Measurements from ENCODE around the gene PLEKHM3.
A peak's percentile ranks its signal among the peaks of the same experiment; 100 is the strongest.
"Not testable (repeated sequence)": the region's sequence is repeated elsewhere in the genome, so short reads cannot be mapped to it uniquely, and the experiment has no call there.

The PLEKHM3 gene

DNA sequence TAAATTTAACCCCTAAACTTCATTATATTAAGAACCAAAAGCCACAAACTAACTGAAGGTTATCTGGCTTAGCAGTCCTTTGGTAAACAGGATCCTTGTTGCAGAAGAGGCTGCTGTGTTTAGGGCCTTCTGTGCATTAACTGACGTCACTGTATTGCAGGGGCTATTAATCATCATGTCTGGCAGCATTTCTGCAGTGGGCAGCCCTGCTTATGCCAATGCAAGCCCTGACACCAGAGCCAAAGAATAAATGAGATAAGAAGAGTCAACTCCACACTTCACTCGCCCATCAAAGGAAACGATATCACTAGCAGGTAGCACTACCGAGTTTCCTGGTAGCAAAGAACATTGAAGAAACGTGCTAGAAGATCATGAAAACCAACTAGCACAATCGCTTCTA, 110.6 kb downstream of the PLEKHM3 start:
- DNase-seq = no peak

DNA sequence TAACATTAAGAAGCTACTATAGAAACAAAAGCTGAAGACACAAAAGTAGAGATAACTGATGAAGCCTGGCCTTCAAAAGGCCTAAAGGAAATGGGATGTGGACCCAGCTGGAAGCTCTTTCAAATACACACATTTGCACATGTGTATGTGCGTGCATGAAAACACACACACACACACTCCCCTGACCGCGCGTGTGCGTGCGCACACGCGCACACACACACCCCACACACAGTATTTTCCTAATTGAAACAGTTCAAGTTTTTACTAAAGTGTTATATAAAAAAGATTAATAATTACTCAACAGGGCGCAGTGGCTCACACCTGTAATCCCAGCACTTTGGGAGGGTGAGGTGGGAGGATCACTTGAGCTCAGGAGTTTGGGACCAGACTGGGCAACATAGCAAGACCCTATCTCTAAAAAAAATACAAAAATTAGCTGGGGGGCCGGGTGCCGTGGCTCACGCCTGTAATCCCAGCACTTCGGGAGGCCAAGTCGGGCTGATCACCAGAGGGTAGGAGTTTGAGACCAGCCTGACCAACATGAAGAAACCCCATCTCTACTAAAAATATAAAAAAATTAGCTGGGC, 111.5 kb downstream of the PLEKHM3 start:
- no peak for DNase-seq

DNA sequence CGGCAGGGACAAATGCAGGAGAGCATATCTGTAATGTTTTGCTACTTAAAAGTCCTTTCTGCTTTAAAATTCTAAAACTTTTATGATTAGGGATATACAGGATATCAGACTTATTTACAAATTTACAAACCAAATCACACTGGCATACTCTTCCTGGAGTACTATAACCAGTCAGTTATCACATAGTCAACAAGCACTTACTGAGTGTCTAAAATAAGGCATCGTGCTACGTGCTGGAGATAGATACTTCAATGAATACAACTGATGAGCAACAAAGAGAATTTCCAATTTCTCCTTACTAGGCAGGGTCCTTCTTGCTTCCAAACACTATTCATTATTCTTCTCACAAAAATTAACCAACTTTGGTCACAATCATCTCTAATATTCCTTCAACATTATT, 113.5 kb downstream of the PLEKHM3 start:
- DNase-seq = no peak

DNA sequence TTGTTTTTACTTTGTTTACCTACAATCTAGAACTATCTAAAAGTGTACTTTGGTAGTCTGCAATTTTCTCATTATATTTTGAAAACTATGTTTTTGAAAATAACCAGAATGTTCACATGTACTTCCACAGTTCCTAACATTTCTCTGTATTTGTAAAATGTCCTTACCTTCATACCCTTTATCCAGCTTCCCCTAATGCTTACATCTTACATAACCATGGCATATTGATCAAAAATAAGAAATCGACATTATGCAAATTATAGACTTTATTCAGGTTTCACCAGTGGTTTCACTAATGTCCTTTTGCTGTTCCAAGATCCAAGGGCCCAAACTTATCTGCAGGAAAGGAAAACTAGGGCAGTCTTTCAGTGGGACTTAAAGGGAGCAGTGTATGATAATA, 114.1 kb downstream of the PLEKHM3 start:
- no peak for DNase-seq

DNA sequence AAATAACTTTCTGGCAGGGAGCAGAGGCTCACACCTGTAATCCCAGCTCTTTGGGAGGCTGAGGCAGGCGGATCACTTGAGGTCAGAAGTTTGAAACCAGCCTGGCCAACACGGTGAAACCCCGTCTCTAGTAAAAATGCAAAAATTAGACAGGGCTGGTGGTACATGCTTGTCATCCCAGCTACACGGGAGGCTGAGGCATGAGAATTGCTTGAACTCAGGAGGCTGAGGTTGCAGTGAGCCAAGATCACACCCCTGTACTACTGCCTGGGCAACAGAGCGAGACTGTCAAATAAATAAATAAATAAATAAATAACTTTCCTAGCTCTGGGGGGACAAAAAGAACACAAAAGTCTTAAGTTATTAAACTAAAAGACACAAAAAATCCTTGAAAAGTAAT, 118.8 kb downstream of the PLEKHM3 start:
- DNase-seq = not testable (repeated sequence)

DNA sequence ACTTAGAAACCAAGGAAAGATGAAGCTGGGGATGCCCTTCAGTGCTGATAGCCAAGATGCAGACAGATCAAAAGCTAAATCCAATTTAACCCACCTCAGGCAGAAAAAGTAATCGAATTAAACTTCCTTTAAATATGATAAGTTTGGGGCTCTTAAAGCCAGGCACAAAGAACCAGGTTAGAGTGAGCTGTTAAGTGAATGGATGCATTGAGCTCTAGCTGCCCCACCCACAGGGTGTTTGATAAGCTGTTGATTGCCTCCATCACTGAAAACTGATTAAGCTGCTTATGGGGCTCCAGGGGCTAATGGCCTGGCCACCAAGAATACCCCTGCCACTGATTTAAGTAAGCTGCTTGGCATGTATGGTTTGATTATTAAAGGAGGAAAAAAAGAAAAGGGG, 119.8 kb downstream of the PLEKHM3 start:
- no peak for DNase-seq

DNA sequence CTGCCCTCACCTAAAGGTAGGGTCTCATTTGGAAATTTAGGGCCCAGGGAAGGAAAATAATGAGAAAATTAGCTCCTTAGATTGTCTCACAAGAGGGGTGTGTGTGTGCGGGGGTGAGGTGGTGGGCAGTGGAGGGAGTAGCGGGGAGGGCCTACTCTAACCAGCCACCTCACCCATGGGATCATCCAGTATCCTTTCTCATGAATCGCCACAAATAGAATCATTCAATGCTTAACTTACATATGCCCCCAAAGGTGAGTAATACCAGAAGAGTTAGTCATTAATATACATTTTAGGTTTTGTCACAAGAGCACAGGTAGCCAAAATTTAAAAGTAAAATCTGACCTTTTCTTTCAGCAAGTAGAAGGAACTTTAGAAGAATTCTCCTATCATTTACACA, 122.1 kb downstream of the PLEKHM3 start:
- no peak for DNase-seq

DNA sequence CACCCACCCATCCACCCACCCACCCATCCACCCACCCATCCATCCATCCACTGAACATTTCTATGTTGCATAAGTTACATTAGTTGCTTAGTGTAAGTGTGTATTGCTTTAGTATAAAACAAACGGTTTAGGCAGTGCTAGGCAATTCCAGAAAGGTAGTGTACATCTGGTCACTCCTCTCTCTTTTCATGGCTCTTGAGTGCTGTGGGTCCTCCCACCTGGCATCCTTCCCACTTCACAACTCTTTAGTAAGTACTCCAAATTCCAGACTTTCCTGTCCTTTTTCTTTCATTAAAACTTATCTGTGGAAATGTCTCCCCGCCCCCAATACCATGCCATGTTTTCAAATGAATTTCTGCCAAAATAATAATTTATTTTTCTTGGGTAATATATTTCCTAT, 122.5 kb downstream of the PLEKHM3 start:
- no peak for DNase-seq

DNA sequence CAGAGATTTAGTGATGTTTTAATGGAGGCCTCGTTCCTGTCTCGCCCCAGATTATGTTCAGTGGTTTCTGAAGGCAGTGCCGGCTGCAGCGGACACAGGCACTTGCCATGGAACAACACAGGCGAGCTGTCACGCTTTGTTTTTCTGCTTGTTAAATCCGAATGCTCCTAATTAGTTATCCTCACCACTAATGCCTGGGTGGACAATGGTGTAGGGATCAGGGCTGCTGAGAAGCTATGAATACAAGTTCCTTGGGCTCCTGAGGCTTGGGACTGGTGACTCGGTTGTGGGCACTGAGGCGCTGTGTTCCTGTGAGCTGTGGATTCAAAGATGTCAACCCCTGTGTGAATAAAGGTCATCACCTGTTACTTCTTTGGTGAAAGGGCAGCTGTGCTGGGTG, 123.5 kb downstream of the PLEKHM3 start:
- DNase-seq = no peak

DNA sequence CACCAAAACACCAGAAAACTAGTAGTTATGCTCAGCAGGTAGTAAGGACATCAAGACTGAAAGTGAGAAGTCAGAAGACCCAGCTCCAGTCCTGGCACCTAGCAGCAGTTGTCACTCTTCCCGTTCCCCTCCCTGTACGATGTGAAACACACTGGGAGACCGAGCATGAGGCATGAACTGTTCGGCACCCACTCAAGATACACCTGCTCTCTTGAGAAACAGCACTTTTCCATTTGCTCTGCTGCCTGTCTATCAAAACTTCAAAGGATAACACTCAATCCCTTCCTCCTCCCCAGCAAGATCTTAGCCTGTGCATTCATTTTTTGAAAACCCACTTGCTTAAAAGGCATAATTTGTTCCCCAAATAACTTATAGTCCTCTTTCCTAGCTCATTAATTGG, 123.9 kb downstream of the PLEKHM3 start:
- DNase-seq = no peak

DNA sequence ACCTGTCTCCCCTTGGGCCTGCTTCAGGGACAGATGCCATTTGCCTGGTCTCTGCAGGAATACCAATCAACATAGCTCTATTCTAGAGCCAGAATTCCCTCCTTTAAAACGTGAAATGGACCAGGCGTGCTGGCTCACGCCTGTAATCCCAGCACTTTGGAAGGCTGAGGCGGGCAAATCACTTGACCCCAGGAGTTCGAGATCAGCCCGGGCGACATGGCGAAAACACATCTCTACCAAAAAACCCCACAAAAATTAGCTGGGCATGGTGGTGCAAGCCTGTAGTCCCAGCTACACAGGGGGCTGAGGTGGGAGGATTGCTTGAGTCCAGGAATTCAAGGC, 127.0 kb downstream of the PLEKHM3 start:
- DNase-seq = no peak

DNA sequence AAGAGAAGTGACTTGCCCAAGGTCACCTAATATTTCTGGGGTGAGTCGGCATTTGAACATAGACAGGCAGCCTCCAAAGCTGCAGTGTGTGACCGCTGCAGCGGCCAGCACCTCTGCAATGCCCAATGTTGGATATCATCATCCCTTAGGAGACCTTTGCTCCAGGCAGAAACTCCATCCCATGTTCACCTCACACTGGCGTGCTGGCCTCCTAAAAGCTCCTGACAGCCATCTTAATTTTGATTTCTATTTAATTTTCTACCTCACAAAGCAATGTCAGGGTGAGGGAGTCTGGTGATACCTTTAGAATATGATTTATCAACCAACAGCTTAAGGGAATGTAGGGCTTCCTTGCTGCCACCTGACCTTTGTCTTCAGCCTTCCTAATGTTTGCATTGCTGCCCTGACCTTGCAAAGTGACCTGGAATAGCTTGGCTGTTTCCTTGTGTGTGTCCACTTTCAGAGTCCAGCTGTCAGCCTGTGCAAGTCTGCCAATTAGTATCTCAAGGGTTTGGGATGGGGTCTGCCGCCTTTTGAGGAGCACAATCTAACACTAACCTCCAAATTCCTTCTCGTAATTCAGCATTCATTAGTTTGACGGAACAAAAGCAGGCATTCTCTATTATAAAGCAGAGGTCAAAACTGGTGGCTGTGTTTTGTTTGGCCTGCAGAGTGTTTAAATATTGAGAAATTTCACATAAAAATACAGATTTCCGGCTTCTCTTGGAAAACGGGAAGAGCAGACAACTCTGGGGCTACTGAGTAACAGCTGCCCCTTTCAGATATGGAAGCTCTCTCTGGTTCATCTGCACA, 127.6 kb downstream of the PLEKHM3 start:
- no peak for DNase-seq

DNA sequence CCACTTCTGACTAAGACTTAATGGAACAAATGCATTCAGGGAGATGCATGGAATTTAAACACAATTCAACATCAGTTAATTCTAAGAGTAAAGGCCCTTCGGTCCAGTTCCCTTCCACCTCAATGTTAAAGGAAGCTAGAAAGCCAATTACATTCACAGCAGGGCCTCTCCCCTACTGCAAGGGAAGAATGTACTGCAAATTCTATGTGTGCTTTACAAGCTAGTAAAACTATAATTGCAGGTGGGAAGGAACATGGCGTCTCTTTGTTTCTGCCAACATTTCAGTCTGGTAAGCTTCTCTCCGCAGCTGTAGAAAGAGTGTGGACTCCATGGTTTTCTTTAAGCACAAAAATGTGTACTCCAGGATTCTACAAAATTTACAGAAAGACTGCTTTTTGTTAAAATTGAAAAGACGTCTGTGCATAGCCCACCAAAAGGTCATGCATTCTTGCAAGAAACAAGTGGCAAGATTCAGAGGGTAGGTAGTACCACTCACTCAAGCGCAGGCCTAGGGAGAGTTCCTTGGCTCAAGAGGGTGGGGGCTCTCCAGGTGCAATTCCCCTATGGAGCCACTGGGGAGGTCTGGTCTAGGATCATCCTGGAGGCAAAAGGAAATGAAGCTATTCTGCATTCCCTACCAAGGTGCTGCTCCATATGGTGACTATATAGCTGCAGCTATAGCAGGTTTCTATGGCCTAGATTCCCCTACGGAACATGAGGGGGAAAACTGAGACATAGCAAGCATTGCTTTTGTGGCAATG, 128.6 kb downstream of the PLEKHM3 start:
- no peak for DNase-seq

DNA sequence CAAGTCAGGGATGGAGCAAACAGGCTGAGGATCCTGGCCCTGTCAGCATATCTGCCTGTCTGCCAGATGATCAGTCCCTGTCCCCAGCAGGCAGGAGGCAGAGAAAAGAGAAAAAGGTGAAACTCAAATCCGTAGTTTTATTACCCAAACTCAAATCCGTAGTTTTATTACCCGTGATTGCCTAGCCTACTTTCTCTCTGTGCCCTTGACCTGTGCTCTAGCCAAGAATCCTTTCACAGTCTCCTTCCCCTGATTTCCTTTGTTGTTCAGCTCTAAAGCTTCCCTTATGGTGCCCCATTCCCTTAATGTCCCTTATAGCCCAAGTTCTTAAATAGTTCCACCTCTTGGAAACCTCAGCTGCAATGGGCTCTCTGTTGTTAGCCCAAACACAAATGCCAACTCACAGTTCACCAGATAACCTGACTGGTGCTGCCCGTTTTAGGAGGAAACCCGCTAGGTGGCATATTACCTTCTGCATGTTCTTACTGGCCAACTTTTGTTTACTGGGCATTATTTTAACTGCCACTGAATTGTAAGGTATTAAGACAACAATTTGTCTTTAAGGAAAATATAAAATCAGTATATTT, 130.0 kb downstream of the PLEKHM3 start:
- no peak for DNase-seq

DNA sequence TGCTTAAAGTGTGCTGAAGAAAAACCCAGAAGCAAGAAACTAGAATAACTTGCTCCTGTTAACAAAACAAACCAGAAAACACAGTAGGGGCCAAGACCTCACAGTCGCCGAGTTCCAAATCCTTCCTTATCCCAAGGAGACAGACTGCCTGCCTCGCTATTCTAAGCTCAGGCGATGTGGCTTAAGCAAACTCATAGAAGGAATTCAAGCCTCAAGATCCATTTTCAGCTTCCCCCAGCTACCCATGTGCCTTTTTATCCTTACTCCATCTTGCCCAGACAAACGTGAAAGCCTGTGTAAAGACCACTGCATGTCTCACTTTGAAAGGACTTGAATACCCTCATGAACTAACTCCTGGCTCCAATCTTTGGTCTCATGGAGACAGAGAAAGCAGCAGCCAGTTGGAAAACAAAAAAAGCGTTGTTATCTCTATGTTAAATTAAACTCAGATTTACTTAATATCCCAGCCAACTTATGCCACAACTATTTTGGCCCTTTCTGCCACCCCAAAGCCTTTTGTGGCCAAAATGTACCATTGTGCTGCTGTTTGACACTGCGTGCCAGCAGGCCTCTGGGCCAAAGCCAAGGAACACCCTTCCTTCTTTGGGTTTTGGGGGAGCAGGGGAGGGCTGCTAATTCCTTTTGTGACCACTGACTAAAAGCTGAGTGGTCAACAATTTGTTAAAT, 132.5 kb downstream of the PLEKHM3 start:
- no peak for DNase-seq

DNA sequence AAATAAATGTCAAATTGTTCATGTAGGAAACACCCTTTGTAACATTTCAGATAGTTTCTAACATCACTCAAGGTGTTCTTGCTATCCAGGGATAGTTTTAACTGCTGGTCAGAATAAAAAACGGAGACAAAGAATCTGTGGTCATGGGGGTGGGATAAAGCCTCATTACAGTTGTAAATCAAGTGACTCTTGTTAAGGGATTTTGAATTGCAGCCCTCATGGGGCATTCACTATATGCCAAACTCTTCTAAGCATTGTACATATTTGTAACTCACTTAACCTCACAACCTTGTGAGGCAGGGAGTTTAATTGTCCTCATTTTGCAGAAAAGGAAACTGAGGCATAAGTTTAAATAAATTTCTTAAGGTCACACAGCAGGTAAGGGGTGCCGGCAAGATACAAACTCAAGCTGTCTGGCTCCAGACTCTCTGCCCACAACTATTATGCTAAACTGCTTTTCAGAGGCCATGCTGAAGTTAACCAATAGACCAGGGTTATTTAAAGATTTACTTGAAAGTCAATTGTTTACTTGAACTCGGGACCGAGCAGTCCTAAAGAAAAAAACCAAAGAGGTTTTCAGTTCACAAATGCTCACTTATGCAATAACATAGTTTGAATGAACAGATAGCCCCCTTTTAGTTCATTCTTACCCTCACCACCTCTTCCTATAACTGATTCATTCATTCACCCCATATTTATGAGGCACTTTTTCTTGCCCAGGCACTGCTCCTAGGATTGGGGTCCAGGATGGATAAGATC, 134.1 kb downstream of the PLEKHM3 start:
- no peak for DNase-seq

DNA sequence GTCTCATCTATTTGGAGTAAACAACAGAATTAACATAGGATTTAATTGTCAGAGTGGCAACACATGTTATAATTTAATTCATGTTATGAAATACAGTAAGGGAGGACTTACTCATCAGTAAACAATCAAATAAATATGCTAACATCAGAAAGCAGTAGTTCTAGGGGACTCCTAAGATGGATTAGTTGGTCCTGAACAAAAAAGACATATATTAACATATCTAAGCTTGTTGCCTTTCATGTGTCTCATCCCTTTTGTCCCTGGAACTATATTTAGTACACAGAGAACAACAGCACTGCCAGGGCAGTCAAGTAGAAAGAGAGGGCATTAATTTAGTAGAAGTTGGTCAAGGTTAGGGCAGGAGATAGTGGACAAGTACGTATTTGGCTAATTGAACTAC, 137.8 kb downstream of the PLEKHM3 start:
- no peak for DNase-seq

DNA sequence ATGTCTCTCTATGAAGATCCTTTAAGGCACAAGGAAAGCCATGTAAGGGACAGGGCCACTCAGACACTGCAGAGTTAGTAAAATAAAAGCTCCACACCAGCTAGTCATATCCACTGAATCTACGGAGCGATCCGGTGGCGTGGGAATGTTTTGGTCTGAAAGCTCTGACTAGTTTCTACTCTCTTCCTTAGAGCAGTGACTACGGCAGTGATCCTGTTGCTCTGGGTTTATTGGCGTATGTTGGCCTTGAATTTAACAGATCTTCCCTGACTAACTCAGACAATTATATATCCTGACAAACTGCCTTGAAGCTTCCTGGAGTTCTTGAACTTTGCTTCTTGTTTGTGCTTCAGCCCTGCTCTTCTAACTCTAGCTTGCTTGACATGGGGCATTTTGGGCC, 140.3 kb downstream of the PLEKHM3 start:
- DNase-seq = no peak

DNA sequence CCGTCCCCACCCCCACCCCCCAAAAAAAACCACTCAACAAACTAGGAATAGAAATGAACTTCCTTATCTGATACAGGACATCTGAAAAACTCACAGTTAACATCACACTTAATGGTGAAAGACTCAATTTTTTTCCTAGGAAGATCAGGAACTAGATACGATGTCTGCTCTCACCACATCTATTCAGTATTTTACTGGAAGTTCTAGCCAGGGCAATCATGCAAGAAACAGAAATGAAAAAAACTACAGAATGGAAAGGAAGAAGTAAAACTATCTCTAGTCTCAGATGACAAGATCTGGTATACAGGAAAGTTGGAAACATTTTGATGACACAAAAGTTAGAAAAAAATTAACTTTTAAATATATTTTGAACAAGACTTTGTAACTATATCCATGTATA, 141.2 kb downstream of the PLEKHM3 start:
- DNase-seq = peak in 1 of 2 donors; percentile 1

DNA sequence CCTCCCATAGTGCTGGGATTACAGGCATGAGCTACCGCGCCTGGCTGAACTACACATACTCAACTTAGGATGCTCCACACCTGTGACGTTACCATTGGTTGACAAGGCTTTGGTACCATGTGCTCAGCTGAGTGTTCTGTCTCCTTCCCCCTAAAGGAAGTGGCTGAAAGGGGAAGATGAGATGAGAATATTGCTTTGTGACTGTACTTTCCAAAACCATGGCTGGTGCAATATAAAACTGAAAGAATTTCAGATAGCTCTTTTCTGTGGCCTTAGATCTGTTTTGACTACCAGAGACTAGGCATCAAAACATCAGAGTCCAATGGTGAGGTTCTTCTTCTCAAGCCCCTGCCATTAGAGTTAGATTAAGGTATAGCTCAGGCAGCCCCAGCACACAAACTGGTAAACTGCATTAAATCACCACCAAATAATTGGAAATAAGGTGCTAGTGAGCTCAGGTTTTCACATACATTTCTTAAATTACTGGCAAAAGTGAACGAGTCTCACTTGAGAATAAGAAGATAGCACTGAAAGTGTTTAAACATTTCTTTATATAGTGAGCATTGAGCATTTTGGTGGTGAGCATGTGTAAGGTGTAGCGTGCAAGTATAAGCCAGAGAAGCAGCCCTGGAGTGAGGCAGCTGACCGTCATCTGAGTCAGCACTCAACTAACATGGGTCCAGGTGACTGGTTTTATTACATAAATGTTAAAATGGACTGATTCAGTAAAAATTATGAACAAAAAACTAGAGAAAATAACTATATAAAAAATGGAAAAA, 142.1 kb downstream of the PLEKHM3 start:
- peak in 1 of 2 donors; percentile 8 for DNase-seq

DNA sequence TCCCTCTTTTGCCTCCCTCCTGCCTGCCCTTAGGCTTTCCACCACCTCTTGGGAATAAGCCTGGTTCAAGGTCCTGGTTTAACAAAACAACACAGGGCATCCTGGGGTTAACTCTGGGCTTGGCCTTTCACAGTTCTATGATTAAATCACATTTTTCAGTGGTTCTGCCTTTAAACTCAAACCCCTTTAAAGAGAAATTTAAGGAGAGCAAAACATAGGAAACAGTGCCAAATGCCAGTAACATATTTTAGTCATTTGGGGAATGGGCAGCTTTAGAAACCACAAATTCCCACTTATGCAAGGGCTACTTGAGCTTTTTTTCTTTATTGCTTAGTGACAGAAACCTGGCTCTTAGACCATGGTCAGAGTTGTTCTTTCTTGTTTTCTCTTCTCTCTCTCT, 143.4 kb downstream of the PLEKHM3 start:
- DNase-seq = no peak

DNA sequence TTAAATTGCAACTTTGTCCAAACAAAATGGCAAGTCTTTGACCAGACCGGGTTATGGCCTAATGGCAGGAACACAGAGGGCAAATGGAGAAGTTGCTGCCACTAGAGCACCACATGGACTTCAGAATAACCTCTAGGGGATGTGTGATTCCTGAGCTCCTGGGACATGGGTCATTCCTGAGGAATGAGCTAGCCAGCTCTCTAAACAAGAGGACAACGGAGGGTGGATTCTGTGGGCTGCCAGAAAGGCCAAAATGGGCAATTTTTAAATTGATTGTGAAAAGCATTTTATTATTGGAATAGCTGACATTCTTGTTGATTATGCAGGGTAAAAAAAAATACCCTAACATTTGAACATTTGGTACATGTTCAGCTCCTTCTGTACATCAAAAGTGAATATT, 145.8 kb downstream of the PLEKHM3 start:
- DNase-seq = no peak
